Measurements from ENCODE around the gene SHISAL2B. TPM values are rescaled to one million over a fixed set of nuclear protein-coding genes. Genes with fewer than 3 reads are reported as not detected.
"Not testable (repeated sequence)": the region's sequence is repeated elsewhere in the genome, so short reads cannot be mapped to it uniquely, and the experiment has no call there.

Gene SHISAL2B
- polyA plus RNA-seq (2012; ENCODE audit: insufficient read depth, insufficient read length) = not detected

- DNase-seq (ENCODE audit: low read depth, low spot score) = no peak
- H3K4me3 ChIP-seq (ENCODE audit: low read length) = no peak within 1 kb of the TSS
Measured at GRCh38 chr5:64690417-64691151, at the start of gene SHISAL2B. TSS of gene SHISAL2B (plus strand) at chr5:64690503. CDS start at chr5:64690624, 121 bp downstream.

GRCh38 chr5:64644831-64645230 lies 45.5 kb upstream of the SHISAL2B start:
- DNase-seq (ENCODE audit: low read depth, low spot score) = no peak
- H3K4me3 ChIP-seq (ENCODE audit: low read length) = no peak overlapping the region

GRCh38 chr5:64646169-64646568 lies 44.1 kb upstream of the SHISAL2B start:
- H3K4me3 ChIP-seq (ENCODE audit: low read length) = no peak overlapping the region
- DNase-seq (ENCODE audit: low read depth, low spot score) = no peak

- no peak overlapping the region for H3K4me3 ChIP-seq (ENCODE audit: low read length)
- no peak for DNase-seq (ENCODE audit: low read depth, low spot score)
Measured at GRCh38 chr5:64649512-64649911, 40.8 kb upstream of the SHISAL2B start.

GRCh38 chr5:64653766-64654560 lies 36.3 kb upstream of the SHISAL2B start:
- no peak overlapping the region for H3K4me3 ChIP-seq (ENCODE audit: low read length)
- DNase-seq (ENCODE audit: low read depth, low spot score) = no peak

- DNase-seq (ENCODE audit: low read depth, low spot score) = no peak
- H3K4me3 ChIP-seq (ENCODE audit: low read length) = no peak overlapping the region
Measured at GRCh38 chr5:64654561-64654938, 35.8 kb upstream of the SHISAL2B start.

- no peak for DNase-seq (ENCODE audit: low read depth, low spot score)
- H3K4me3 ChIP-seq (ENCODE audit: low read length) = no peak overlapping the region
Measured at GRCh38 chr5:64655596-64655995, 34.7 kb upstream of the SHISAL2B start.

GRCh38 chr5:64659289-64659688 lies 31.0 kb upstream of the SHISAL2B start:
- no peak for DNase-seq (ENCODE audit: low read depth, low spot score)
- no peak overlapping the region for H3K4me3 ChIP-seq (ENCODE audit: low read length)

- not testable (repeated sequence) for DNase-seq (ENCODE audit: low read depth, low spot score)
Measured at GRCh38 chr5:64663181-64663580, 27.1 kb upstream of the SHISAL2B start.

GRCh38 chr5:64665243-64665642 lies 25.1 kb upstream of the SHISAL2B start:
- no peak for DNase-seq (ENCODE audit: low read depth, low spot score)
- no peak overlapping the region for H3K4me3 ChIP-seq (ENCODE audit: low read length)

More at GRCh38 chr5:64663181-64663580, 27.1 kb upstream of the SHISAL2B start:
- not testable (repeated sequence) for H3K4me3 ChIP-seq (ENCODE audit: low read length)

GRCh38 chr5:64666078-64666477 lies 24.2 kb upstream of the SHISAL2B start:
- no peak for DNase-seq (ENCODE audit: low read depth, low spot score)

GRCh38 chr5:64667068-64667467 lies 23.2 kb upstream of the SHISAL2B start:
- DNase-seq (ENCODE audit: low read depth, low spot score) = no peak
- no peak overlapping the region for H3K4me3 ChIP-seq (ENCODE audit: low read length)

More at GRCh38 chr5:64666078-64666477, 24.2 kb upstream of the SHISAL2B start:
- no peak overlapping the region for H3K4me3 ChIP-seq (ENCODE audit: low read length)

GRCh38 chr5:64670277-64670676 lies 20.0 kb upstream of the SHISAL2B start:
- no peak overlapping the region for H3K4me3 ChIP-seq (ENCODE audit: low read length)
- no peak for DNase-seq (ENCODE audit: low read depth, low spot score)

- H3K4me3 ChIP-seq (ENCODE audit: low read length) = no peak overlapping the region
- no peak for DNase-seq (ENCODE audit: low read depth, low spot score)
Measured at GRCh38 chr5:64671678-64672077, 18.6 kb upstream of the SHISAL2B start.

- no peak for DNase-seq (ENCODE audit: low read depth, low spot score)
- no peak overlapping the region for H3K4me3 ChIP-seq (ENCODE audit: low read length)
Measured at GRCh38 chr5:64678374-64678773, 11.9 kb upstream of the SHISAL2B start.

- no peak for DNase-seq (ENCODE audit: low read depth, low spot score)
- no peak overlapping the region for H3K4me3 ChIP-seq (ENCODE audit: low read length)
Measured at GRCh38 chr5:64680289-64680688, 10.0 kb upstream of the SHISAL2B start.

GRCh38 chr5:64682608-64683007 lies 7.7 kb upstream of the SHISAL2B start:
- no peak for DNase-seq (ENCODE audit: low read depth, low spot score)
- no peak overlapping the region for H3K4me3 ChIP-seq (ENCODE audit: low read length)

- no peak for DNase-seq (ENCODE audit: low read depth, low spot score)
Measured at GRCh38 chr5:64685866-64686265, 4.4 kb upstream of the SHISAL2B start.

GRCh38 chr5:64688391-64688790 lies 1.9 kb upstream of the SHISAL2B start:
- DNase-seq (ENCODE audit: low read depth, low spot score) = no peak
- no peak overlapping the region for H3K4me3 ChIP-seq (ENCODE audit: low read length)

More at GRCh38 chr5:64685866-64686265, 4.4 kb upstream of the SHISAL2B start:
- no peak overlapping the region for H3K4me3 ChIP-seq (ENCODE audit: low read length)

GRCh38 chr5:64688965-64689364 lies 1.3 kb upstream of the SHISAL2B start:
- H3K4me3 ChIP-seq (ENCODE audit: low read length) = no peak overlapping the region
- no peak for DNase-seq (ENCODE audit: low read depth, low spot score)
